SH-SY5Y (cell line): Measurements from ENCODE around the gene RBFOX1.

Source experiments
- GATA2 ChIP-seq: IDR thresholded peaks from 2 replicates; pipeline ENCODE4 v1.6.1; 2011; ENCODE audit warnings: mild to moderate bottlenecking, low read depth, low read length
- GATA3 ChIP-seq: IDR thresholded peaks from 2 replicates; pipeline ENCODE4 v1.6.1; 2011; ENCODE audit warnings: low read depth, mild to moderate bottlenecking, low read length, moderate library complexity

GRCh38 chr16:7431723-7432122 is 99.1 kb downstream of the RBFOX1 start:
- TF ChIP-seq GATA2 (no peak), GATA3 (no peak)
